Mesendoderm (in vitro differentiated cells): ENCODE results near the gene IGSF9B.

ENCODE experiments used
- DNase-seq: peaks from one replicate; pipeline ENCODE4 v3.0.0; 2013
- H2AK5ac ChIP-seq: 2 replicates; pipeline ENCODE4 v1.6.1; 2013; ENCODE audit warnings: low read length, inconsistent platforms
- H2BK120ac ChIP-seq: 2 replicates; pipeline ENCODE4 v1.6.1; 2013; ENCODE audit warnings: low read depth, mild to moderate bottlenecking, low read length, moderate library complexity, mixed read lengths
- H2BK15ac ChIP-seq: replicated peaks from 2 replicates; pipeline ENCODE4 v1.6.1; 2013; ENCODE audit warnings: low read depth, mild to moderate bottlenecking, moderate library complexity
- H2BK5ac ChIP-seq: 2 replicates; pipeline ENCODE4 v1.6.1; 2013; ENCODE audit warnings: low read length, inconsistent platforms
- H3K18ac ChIP-seq: 2 replicates; pipeline ENCODE4 v1.6.1; 2013; ENCODE audit warnings: mild to moderate bottlenecking, low read length, mixed read lengths
- H3K23ac ChIP-seq: one replicate; pipeline ENCODE4 v1.6.1; 2013; ENCODE audit warnings: low read length
- H3K27ac ChIP-seq: 2 replicates; pipeline ENCODE4 v1.5.1; 2013; ENCODE audit warnings: low read depth, mild to moderate bottlenecking, inconsistent platforms, low read length, moderate library complexity
- H3K27me3 ChIP-seq: 2 replicates; pipeline ENCODE4 v1.6.1; 2013; ENCODE audit warnings: low read length, control low read depth, mild to moderate bottlenecking, inconsistent platforms; ENCODE audit not compliant: insufficient read depth, poor library complexity
- H3K36me3 ChIP-seq: 2 replicates; pipeline ENCODE4 v1.6.1; 2013; ENCODE audit warnings: low read length, inconsistent platforms; ENCODE audit not compliant: control insufficient read depth, insufficient read depth
- H3K4ac ChIP-seq: one replicate; pipeline ENCODE4 v1.6.1; 2013; ENCODE audit warnings: low read depth, mild to moderate bottlenecking, low read length, moderate library complexity
- H3K4me1 ChIP-seq: 2 replicates; pipeline ENCODE4 v1.6.1; 2013; ENCODE audit warnings: low read depth, low read length, inconsistent platforms; ENCODE audit not compliant: control insufficient read depth
- H3K4me2 ChIP-seq: 2 replicates; pipeline ENCODE4 v1.6.1; 2013; ENCODE audit warnings: low read length
- H3K4me3 ChIP-seq: 2 replicates; pipeline ENCODE4 v1.5.1; 2013; ENCODE audit warnings: mild to moderate bottlenecking, low read length
- H3K56ac ChIP-seq: one replicate; pipeline ENCODE4 v1.6.1; 2013; ENCODE audit warnings: low read length
- H3K79me1 ChIP-seq: 2 replicates; pipeline ENCODE4 v1.6.1; 2013; ENCODE audit warnings: low read length, inconsistent platforms
- H3K79me2 ChIP-seq: 2 replicates; pipeline ENCODE4 v1.6.1; 2013; ENCODE audit warnings: mild to moderate bottlenecking, low read length; ENCODE audit not compliant: control insufficient read depth, insufficient read depth
- H3K9ac ChIP-seq: 2 replicates; pipeline ENCODE4 v1.6.1; 2013; ENCODE audit warnings: low read length, inconsistent platforms
- H4K5ac ChIP-seq: one replicate; pipeline ENCODE4 v1.6.1; 2013; ENCODE audit warnings: low read length
- H4K8ac ChIP-seq: one replicate; pipeline ENCODE4 v1.6.1; 2013; ENCODE audit warnings: low read depth, mild to moderate bottlenecking, control low read depth, low read length, moderate library complexity
- WGBS: extraction: QIAGEN DNeasy Blood & Tissue Kit; methylation state at CpG from one replicate; pipeline ENCODE4 v1.1.7; 2013; ENCODE audit warnings: low lambda C conversion rate, missing lambda C conversion rate; ENCODE audit not compliant: insufficient coverage; ENCODE audit errors: extremely low coverage; 5-methylcytosine and 5-hydroxymethylcytosine counted together

IGSF9B gene

GRCh38 chr11:133886029-133886428, 70.7 kb downstream of the IGSF9B start:
- H2BK15ac ChIP-seq = no peak overlapping the region
- no peak overlapping the region for H3K4ac ChIP-seq
- no peaks in the 10 kb centered on the region for H3K27me3 ChIP-seq
- no peaks in the 10 kb centered on the region for H3K79me1 ChIP-seq
- H3K27ac ChIP-seq = no peak overlapping the region
- no peak overlapping the region for H3K4me2 ChIP-seq
- no peak overlapping the region for H3K4me3 ChIP-seq
- no peak overlapping the region for H3K18ac ChIP-seq
- no peaks in the 10 kb centered on the region for H3K79me2 ChIP-seq
- H2BK5ac ChIP-seq = no peak overlapping the region
- no peak overlapping the region for H3K56ac ChIP-seq
- H4K8ac ChIP-seq = no peak overlapping the region
- H2AK5ac ChIP-seq = no peak overlapping the region
- H3K4me1 ChIP-seq = no peaks in the 10 kb centered on the region
- no peak overlapping the region for H3K23ac ChIP-seq
- no peak overlapping the region for H4K5ac ChIP-seq
- no peaks in the 10 kb centered on the region for H3K36me3 ChIP-seq
- no peak overlapping the region for H2BK120ac ChIP-seq
- DNase-seq = no peak
- no CpG with 5 or more reads among the region's 3 CpGs for WGBS
- no peak overlapping the region for H3K9ac ChIP-seq

DNA sequence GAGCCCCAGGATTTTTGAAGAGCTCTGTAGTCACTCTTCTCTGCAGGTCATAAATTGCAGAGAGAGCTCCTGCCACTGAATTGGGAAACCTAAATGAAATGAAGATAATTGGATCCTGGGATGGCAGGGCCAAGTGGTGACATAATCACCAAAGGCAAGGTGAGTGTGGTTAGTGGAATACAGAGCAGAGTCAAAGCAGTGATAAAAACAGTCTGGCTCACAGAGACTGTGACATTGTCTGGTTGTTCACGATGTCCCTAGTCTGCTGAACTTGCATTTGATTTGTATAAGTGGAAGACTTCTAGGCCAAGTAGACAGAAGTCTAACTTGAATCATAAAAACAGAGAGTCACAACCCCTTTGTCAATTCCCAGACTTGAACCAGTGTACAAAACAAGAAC, 84.6 kb downstream of the IGSF9B start:
- H3K23ac ChIP-seq = no peak overlapping the region
- no peak overlapping the region for H2BK15ac ChIP-seq
- H3K36me3 ChIP-seq = no peaks in the 10 kb centered on the region
- H3K27me3 ChIP-seq = no peaks in the 10 kb centered on the region
- no peak overlapping the region for H3K27ac ChIP-seq
- WGBS = no CpG with 5 or more reads among the region's 1 CpG
- no peaks in the 10 kb centered on the region for H3K4me1 ChIP-seq
- no peak overlapping the region for H3K9ac ChIP-seq
- no peak overlapping the region for H2BK120ac ChIP-seq
- no peak overlapping the region for H3K56ac ChIP-seq
- no peak overlapping the region for H3K4me3 ChIP-seq
- H3K79me2 ChIP-seq = no peaks in the 10 kb centered on the region
- H3K18ac ChIP-seq = no peak overlapping the region
- no peaks in the 10 kb centered on the region for H3K79me1 ChIP-seq
- no peak overlapping the region for H4K8ac ChIP-seq
- H3K4me2 ChIP-seq = no peak overlapping the region
- no peak overlapping the region for H2BK5ac ChIP-seq
- no peak overlapping the region for H2AK5ac ChIP-seq
- H4K5ac ChIP-seq = no peak overlapping the region
- no peak for DNase-seq
- H3K4ac ChIP-seq = no peak overlapping the region

DNA sequence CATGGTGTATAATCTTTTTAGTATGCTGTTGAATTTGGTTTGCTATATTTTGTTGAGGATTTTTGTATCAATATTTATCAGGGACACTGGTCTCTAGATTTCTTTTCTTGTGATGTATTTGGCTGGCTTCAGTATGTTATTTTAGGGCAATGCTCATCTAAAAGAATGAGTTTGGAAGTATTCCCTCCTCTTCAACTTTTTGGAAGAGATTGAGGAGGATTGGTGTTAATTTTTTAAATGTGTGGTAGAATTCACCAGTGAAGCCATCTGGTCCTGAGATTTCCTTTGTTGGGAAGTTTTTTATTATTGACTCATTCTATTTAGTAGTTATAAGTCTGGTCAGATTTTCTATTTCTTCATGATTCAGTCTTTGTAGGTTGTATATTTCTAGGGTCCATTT, 89.3 kb downstream of the IGSF9B start:
- Histone ChIP-seq H3K9ac (no peak overlapping the region), H3K18ac (no peak overlapping the region), H2BK120ac (no peak overlapping the region), H3K23ac (no peak overlapping the region), H4K5ac (no peak overlapping the region), H3K36me3 (no peaks in the 10 kb centered on the region), H3K79me1 (no peaks in the 10 kb centered on the region), H4K8ac (no peak overlapping the region), H3K4me1 (no peaks in the 10 kb centered on the region), H2BK15ac (no peak overlapping the region), H3K27me3 (no peaks in the 10 kb centered on the region), H3K56ac (no peak overlapping the region), H2BK5ac (no peak overlapping the region), H3K79me2 (no peaks in the 10 kb centered on the region), H2AK5ac (no peak overlapping the region), H3K27ac (no peak overlapping the region), H3K4me2 (no peak overlapping the region), H3K4me3 (no peak overlapping the region), H3K4ac (no peak overlapping the region)
- DNase-seq = no peak

DNA sequence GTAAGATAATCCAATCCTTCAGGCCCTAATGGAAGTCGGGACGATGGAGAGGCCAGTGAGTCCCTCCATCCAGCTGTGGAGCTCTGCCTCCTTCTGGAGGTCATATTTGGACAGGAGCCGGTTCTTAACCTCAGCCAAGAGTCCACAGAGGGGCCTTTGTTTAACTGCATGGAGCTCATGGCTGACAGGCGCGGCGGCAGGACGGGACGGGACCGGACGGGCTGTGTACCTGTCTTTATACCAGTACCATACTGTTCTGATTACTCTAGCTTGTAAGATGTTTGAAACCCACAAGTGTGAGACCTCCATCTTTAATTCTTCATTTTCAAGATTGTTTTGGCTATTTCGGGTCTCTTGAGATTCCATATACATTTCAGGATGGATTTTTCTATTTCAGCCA, 91.3 kb downstream of the IGSF9B start:
- Histone ChIP-seq H2BK120ac (no peak overlapping the region), H3K4ac (no peak overlapping the region), H3K4me2 (no peak overlapping the region), H3K36me3 (no peaks in the 10 kb centered on the region), H3K56ac (no peak overlapping the region), H4K5ac (no peak overlapping the region), H3K27me3 (no peaks in the 10 kb centered on the region), H3K79me2 (no peaks in the 10 kb centered on the region), H2BK15ac (no peak overlapping the region), H3K18ac (no peak overlapping the region), H3K79me1 (no peaks in the 10 kb centered on the region), H3K4me3 (no peak overlapping the region), H3K27ac (no peak overlapping the region), H3K23ac (no peak overlapping the region), H3K9ac (no peak overlapping the region), H2AK5ac (no peak overlapping the region), H3K4me1 (no peaks in the 10 kb centered on the region), H2BK5ac (no peak overlapping the region), H4K8ac (no peak overlapping the region)
- DNase-seq = no peak
- WGBS = no CpG with 5 or more reads among the region's 11 CpGs

- H2BK5ac ChIP-seq = no peak overlapping the region
Observed at GRCh38 chr11:133864756-133865155, 92.0 kb downstream of the IGSF9B start.

GRCh38 chr11:133860151-133860550, 96.6 kb downstream of the IGSF9B start:
- Histone ChIP-seq H3K79me2 (no peaks in the 10 kb centered on the region), H2BK120ac (no peak overlapping the region), H3K4me3 (no peak overlapping the region), H3K4me2 (no peak overlapping the region), H3K4me1 (no peaks in the 10 kb centered on the region), H3K27me3 (no peaks in the 10 kb centered on the region), H3K23ac (no peak overlapping the region), H4K5ac (no peak overlapping the region), H3K56ac (no peak overlapping the region), H4K8ac (no peak overlapping the region), H3K9ac (no peak overlapping the region), H3K4ac (no peak overlapping the region), H3K79me1 (no peaks in the 10 kb centered on the region), H3K36me3 (no peaks in the 10 kb centered on the region), H3K27ac (no peak overlapping the region), H3K18ac (no peak overlapping the region), H2BK15ac (no peak overlapping the region), H2AK5ac (no peak overlapping the region), H2BK5ac (no peak overlapping the region)
- WGBS = no CpG with 5 or more reads among the region's 6 CpGs
- DNase-seq = no peak

More at GRCh38 chr11:133864756-133865155, 92.0 kb downstream of the IGSF9B start:
- H3K4ac ChIP-seq = no peak overlapping the region
- no peak overlapping the region for H3K27ac ChIP-seq
- H2AK5ac ChIP-seq = no peak overlapping the region
- no peaks in the 10 kb centered on the region for H3K4me1 ChIP-seq
- H2BK15ac ChIP-seq = no peak overlapping the region
- H4K5ac ChIP-seq = no peak overlapping the region
- H3K27me3 ChIP-seq = no peaks in the 10 kb centered on the region
- H2BK120ac ChIP-seq = no peak overlapping the region
- no CpG with 5 or more reads among the region's 26 CpGs for WGBS
- H3K9ac ChIP-seq = no peak overlapping the region
- no peak overlapping the region for H4K8ac ChIP-seq
- H3K4me2 ChIP-seq = no peak overlapping the region
- H3K79me2 ChIP-seq = no peaks in the 10 kb centered on the region
- H3K18ac ChIP-seq = no peak overlapping the region
- no peaks in the 10 kb centered on the region for H3K36me3 ChIP-seq
- H3K79me1 ChIP-seq = no peaks in the 10 kb centered on the region
- H3K4me3 ChIP-seq = no peak overlapping the region
- no peak overlapping the region for H3K56ac ChIP-seq
- no peak overlapping the region for H3K23ac ChIP-seq
- no peak for DNase-seq
